ENCODE data around the gene VCP. TPM values are rescaled to one million over a fixed set of nuclear protein-coding genes. Genes with fewer than 3 reads are reported as not detected.

VCP gene
- total and polyA plus RNA-seq, 2 experiments from 2014 or later, result 130 to 408 TPM

DNA sequence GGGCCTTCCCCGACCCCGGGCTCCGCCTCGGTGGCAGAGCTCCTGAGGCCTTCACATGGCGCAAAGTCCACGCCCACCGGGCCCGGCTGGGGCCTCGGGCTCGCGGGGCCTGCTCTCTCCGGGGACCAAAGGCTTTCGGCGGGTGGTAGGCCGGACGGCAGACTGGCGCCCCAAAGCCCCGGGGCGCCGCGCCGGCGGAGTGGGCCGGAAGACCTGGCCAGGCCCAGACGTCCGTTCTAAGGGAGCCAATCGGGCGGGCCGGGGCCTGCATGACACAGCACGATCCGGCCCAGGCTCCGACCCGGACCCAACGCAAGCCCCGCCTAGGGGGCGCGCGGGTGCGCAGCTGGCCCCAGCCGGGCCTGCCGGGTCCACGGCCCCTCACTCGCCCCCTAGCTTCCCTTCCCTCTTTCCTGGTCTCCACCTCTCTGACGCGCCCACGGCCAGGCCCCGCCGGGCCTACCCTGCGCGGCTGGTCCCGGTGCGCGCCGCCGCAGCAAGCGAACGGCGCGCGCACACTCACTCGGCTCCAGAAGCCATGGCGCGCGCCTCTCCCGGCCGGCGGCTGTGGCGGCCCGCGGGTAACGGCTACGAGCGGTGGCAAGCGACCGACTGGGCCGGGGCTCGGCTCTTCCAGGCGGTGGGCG is 488 bp downstream of the VCP start:
- Histone ChIP-seq H3K27me3 (ENCODE audit: insufficient read depth) (no peaks in the 10 kb centered on the region), H3K9me2 (ENCODE audit: insufficient read depth) (no peaks in the 10 kb centered on the region), H3K27ac (ENCODE audit: low read depth) (peak overlapping the region; percentile 85), H4K20me1 (replicated peaks; ENCODE audit: insufficient read depth) (peaks cover 44% of the 10 kb centered on the region), H2AFZ (no peak overlapping the region), H3K36me3 (ENCODE audit: insufficient read depth) (peaks cover 21% of the 10 kb centered on the region), H3K4me1 (ENCODE audit: insufficient read depth) (peaks cover 15% of the 10 kb centered on the region), H3K4me3 (peak overlapping the region; percentile 99), H3K4me2 (peak overlapping the region; percentile 96), H3F3A (replicated peaks; ENCODE audit: low read depth) (peaks cover 7% of the 10 kb centered on the region), H3K79me2 (replicated peaks; ENCODE audit: insufficient read depth) (peaks cover 48% of the 10 kb centered on the region)
- 0 out of 2 replicates have a peak, but pooled peaks have one; percentile 34 for TF ChIP-seq CREB1 (CRISPR knock-in tag; IDR thresholded peaks at IDR 0.05; ENCODE audit: low read depth)
- TF ChIP-seq NANOG (IDR thresholded peaks at IDR 0.05; ENCODE audit: borderline replicate concordance), result no peak
- TF ChIP-seq, protein P1, sequence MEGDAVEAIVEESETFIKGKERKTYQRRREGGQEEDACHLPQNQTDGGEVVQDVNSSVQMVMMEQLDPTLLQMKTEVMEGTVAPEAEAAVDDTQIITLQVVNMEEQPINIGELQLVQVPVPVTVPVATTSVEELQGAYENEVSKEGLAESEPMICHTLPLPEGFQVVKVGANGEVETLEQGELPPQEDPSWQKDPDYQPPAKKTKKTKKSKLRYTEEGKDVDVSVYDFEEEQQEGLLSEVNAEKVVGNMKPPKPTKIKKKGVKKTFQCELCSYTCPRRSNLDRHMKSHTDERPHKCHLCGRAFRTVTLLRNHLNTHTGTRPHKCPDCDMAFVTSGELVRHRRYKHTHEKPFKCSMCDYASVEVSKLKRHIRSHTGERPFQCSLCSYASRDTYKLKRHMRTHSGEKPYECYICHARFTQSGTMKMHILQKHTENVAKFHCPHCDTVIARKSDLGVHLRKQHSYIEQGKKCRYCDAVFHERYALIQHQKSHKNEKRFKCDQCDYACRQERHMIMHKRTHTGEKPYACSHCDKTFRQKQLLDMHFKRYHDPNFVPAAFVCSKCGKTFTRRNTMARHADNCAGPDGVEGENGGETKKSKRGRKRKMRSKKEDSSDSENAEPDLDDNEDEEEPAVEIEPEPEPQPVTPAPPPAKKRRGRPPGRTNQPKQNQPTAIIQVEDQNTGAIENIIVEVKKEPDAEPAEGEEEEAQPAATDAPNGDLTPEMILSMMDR (conservative IDR thresholded peaks at IDR 0.05; ENCODE audit: low read depth in 2 of 2), result peak in 1 of 2 experiments; percentile 54; a peak in 3 of 4 replicates
- TF ChIP-seq STAT1 (IDR thresholded peaks at IDR 0.05; ENCODE audit: unreplicated experiment), result no peak
- TF ChIP-seq EZH2 (IDR thresholded peaks at IDR 0.05; ENCODE audit: low read depth, unreplicated experiment), result no peak
- TF ChIP-seq EZH2phosphoT487 (IDR thresholded peaks at IDR 0.05; ENCODE audit: unreplicated experiment), result no peak
- TF ChIP-seq ZNF114 (CRISPR knock-in tag; IDR thresholded peaks at IDR 0.05), result no peak
- TF ChIP-seq, protein P2, sequence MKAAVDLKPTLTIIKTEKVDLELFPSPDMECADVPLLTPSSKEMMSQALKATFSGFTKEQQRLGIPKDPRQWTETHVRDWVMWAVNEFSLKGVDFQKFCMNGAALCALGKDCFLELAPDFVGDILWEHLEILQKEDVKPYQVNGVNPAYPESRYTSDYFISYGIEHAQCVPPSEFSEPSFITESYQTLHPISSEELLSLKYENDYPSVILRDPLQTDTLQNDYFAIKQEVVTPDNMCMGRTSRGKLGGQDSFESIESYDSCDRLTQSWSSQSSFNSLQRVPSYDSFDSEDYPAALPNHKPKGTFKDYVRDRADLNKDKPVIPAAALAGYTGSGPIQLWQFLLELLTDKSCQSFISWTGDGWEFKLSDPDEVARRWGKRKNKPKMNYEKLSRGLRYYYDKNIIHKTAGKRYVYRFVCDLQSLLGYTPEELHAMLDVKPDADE (IDR thresholded peaks at IDR 0.05), result no peak
- peak; percentile 40; the same call in 1 of the 2 replicates for TF ChIP-seq POLR2AphosphoS5 (IDR thresholded peaks at IDR 0.05; ENCODE audit: low read depth)
- TF ChIP-seq REST (IDR thresholded peaks at IDR 0.05; ENCODE audit: unreplicated experiment), result no peak
- no peak for TF ChIP-seq JUNB (IDR thresholded peaks at IDR 0.05; ENCODE audit: unreplicated experiment)
- TF ChIP-seq ZNF331 (CRISPR knock-in tag; IDR thresholded peaks at IDR 0.05; ENCODE audit: low read depth), result no peak
- no peak for TF ChIP-seq ZNF462 (CRISPR knock-in tag; IDR thresholded peaks at IDR 0.05)
- peak; percentile 94 for DNase-seq (ENCODE audit: low spot score)
- Mint-ChIP-seq H3K9me3 (0 out of 3 replicates have a peak, but pooled peaks cover 2% of the 10 kb centered on the region), H3K27me3 (ENCODE audit: insufficient read depth, low read depth, poor library complexity) (peaks cover 11% of the 10 kb centered on the region), H3K4me1 (peaks cover 26% of the 10 kb centered on the region), H3K36me3 (ENCODE audit: low read depth) (peaks cover 80% of the 10 kb centered on the region), H3K4me3 (peak overlapping the region; percentile 98), H3K27ac (peak overlapping the region; percentile 98)
- ATAC-seq, result peak; percentile 84
